ENCODE data around the gene GLT1D1.

GLT1D1 gene

GRCh38 chr12:128859311-128859710, 6.0 kb downstream of the GLT1D1 start:
- DNase-seq (ENCODE audit: low read depth), result no peak
- H3K4me3 ChIP-seq (ENCODE audit: low read length), result no peak overlapping the region
- TF ChIP-seq CTCF (IDR thresholded peaks at IDR 0.05; ENCODE audit: insufficient read depth, low read depth, low read length, missing control alignments), result no peak

DNA sequence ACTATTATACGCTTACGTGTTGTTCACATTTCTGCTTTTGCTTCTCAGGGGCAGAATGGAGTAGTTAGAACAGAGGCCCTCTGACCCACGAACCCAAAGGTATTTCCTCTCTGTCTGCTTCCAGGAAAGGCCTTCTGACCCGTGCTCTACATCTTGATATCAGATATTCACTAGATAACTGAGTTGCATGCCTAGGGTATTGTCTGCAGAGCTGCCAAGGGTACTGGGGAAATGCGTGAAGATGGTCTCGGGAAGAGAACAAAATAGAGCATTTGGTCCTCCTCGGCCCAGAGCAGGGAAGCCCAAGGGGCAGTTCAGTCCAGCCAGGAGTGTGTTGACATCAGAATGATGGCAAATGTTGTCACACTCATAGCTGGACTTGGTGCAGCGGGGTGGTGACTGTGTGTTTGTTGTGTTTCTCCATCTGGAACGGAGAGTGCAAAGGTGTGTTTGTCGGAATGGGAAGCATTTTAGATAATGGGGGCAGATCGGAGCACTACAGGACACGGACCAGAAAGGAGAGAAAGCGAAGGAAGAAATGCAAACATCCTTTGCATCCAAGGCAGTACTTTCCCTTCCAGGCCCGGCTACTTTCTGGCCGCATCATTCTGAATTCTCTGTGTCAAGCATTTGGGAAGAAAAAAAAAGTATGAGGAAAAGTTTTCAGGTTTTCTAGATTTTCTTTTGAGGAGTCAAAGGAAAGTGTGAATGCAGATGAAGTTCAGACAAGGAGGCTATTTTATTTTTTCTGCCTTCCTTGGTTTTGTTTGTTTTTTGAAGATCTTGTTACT, 8.1 kb downstream of the GLT1D1 start:
- no peak overlapping the region for H3K4me3 ChIP-seq (ENCODE audit: low read length)
- no peak for TF ChIP-seq CTCF (IDR thresholded peaks at IDR 0.05; ENCODE audit: insufficient read depth, low read depth, low read length, missing control alignments)
- no peak for DNase-seq (ENCODE audit: low read depth)

DNA sequence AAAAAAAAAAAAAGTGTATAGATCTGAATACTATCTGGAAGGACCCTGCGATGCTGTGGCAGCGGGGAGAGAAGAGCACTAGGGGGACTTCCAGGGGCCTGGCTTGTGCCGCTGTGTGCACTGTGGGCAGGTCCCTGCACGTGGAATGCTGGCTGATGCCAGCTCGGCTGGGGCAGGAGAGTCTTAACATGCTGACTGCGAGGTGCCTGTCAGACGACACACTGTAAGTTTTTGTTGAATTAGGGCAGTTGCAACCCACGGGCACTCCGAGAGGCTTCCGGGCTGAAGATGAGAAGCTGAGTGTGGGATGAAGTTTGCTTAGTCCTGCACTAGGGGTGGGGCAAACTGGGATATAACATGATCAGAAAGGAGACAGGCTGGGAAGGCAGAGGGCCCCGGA, 10.7 kb downstream of the GLT1D1 start:
- H3K4me3 ChIP-seq (ENCODE audit: low read length), result no peak overlapping the region
- DNase-seq (ENCODE audit: low read depth), result no peak
- TF ChIP-seq CTCF (IDR thresholded peaks at IDR 0.05; ENCODE audit: insufficient read depth, low read depth, low read length, missing control alignments), result no peak

- no peak for TF ChIP-seq CTCF (IDR thresholded peaks at IDR 0.05; ENCODE audit: insufficient read depth, low read depth, low read length, missing control alignments)
- H3K4me3 ChIP-seq (ENCODE audit: low read length), result no peak overlapping the region
- no peak for DNase-seq (ENCODE audit: low read depth)
These were observed 11.4 kb downstream of the GLT1D1 start for GRCh38 chr12:128864516-128865186.

GRCh38 chr12:128867466-128867865, 14.2 kb downstream of the GLT1D1 start:
- no peak for DNase-seq (ENCODE audit: low read depth)
- H3K4me3 ChIP-seq (ENCODE audit: low read length), result no peak overlapping the region
- TF ChIP-seq CTCF (IDR thresholded peaks at IDR 0.05; ENCODE audit: insufficient read depth, low read depth, low read length, missing control alignments), result no peak

- no peak for DNase-seq (ENCODE audit: low read depth)
- H3K4me3 ChIP-seq (ENCODE audit: low read length), result no peak overlapping the region
- no peak for TF ChIP-seq CTCF (IDR thresholded peaks at IDR 0.05; ENCODE audit: insufficient read depth, low read depth, low read length, missing control alignments)
These were observed 18.2 kb downstream of the GLT1D1 start for GRCh38 chr12:128871516-128871892.
